ENCODE measurements around the gene CACNA1H. TPM values are rescaled to one million over a fixed set of nuclear protein-coding genes. Genes with fewer than 3 reads are reported as not detected.

Gene CACNA1H
- 42.3 and 42.8 TPM in 2 replicates for total RNA-seq
- long read RNA-seq, partial matches to known transcripts, result 0 of 2 reads
- long read RNA-seq, other reads (novel, unspliced or antisense), result 2 of 2 reads

DNA sequence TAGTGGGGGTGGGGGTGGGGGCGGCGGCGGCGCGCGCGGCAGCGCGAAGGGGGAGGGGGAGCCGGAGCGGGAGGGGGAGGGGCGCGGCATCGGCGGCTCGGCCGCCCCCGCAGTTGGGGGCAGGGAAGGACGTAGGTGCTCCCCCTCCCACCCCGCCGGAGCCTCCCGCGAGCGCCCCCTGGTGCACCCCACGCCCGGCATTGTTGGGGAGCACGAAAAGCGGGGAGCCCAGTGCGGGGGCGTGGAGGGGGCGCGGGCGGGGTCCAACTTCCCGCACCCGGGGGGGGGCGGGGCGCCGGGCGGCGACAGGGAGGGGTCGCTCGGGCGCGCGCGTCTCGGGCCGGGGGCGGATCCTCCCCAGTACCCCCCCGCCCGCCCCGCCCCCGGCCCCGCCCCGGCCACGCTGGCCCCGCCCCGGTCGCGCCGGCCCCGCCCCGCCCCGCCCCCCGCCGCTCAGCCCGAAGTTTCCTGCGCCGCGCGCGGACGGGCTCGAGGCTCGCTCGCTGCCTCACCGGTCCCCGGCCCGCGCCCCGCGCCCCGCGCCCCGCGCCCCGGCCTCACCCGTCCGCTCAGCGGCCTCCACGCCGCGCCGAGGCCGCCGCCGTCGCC is at the start of gene CACNA1H:
CACNA1H (plus strand) TSS at position 456 of the 609 bp plus-strand sequence. CDS start 632 bp downstream, outside the sequence.
- no peak within 1 kb of the TSS for H3K27ac Mint-ChIP-seq
- no peaks in the 10 kb centered on the region for H3K9me3 Mint-ChIP-seq (ENCODE audit: low read depth)
- TF ChIP-seq, protein P1, sequence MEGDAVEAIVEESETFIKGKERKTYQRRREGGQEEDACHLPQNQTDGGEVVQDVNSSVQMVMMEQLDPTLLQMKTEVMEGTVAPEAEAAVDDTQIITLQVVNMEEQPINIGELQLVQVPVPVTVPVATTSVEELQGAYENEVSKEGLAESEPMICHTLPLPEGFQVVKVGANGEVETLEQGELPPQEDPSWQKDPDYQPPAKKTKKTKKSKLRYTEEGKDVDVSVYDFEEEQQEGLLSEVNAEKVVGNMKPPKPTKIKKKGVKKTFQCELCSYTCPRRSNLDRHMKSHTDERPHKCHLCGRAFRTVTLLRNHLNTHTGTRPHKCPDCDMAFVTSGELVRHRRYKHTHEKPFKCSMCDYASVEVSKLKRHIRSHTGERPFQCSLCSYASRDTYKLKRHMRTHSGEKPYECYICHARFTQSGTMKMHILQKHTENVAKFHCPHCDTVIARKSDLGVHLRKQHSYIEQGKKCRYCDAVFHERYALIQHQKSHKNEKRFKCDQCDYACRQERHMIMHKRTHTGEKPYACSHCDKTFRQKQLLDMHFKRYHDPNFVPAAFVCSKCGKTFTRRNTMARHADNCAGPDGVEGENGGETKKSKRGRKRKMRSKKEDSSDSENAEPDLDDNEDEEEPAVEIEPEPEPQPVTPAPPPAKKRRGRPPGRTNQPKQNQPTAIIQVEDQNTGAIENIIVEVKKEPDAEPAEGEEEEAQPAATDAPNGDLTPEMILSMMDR (IDR thresholded peaks at IDR 0.05; ENCODE audit: unreplicated experiment), result peak; percentile 69
- H3K4me1 Mint-ChIP-seq (ENCODE audit: low read depth), result peaks cover 4% of the 10 kb centered on the region
- H3K36me3 Mint-ChIP-seq (ENCODE audit: insufficient read depth), result peaks cover 1% of the 10 kb centered on the region
- peak within 1 kb of the TSS; percentile 62 for H3K4me3 Mint-ChIP-seq (ENCODE audit: low read depth)
- H3K27me3 Mint-ChIP-seq, result peaks cover 11% of the 10 kb centered on the region
- peak; percentile 58 for DNase-seq (ENCODE audit: low spot score, unreplicated experiment)

DNA sequence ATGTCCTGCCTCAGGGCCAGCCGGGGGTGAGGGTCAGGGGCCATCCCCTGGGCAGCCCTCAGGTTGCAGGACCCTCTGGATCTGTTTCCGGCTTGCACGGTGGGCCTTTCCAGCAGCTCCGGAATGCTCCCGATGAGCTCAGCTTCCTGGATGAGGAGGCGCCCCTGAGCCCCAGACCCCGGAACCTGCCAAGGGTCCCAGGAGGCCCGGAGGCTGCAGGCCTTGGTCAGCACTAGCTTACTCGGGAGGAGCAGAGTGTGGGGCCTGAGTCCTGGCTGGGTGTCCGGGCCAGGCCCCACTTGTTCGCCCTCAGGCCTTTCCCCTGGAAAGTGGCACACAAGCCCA is 49.3 kb upstream of the CACNA1H start:
- TF ChIP-seq, protein P1 (IDR thresholded peaks at IDR 0.05; ENCODE audit: unreplicated experiment), result no peak
- Mint-ChIP-seq H3K27ac (no peak overlapping the region), H3K27me3 (peaks cover 10% of the 10 kb centered on the region), H3K9me3 (ENCODE audit: low read depth) (no peaks in the 10 kb centered on the region), H3K4me1 (ENCODE audit: low read depth) (peaks cover 1% of the 10 kb centered on the region), H3K36me3 (ENCODE audit: insufficient read depth) (no peaks in the 10 kb centered on the region), H3K4me3 (ENCODE audit: low read depth) (no peak overlapping the region)
- DNase-seq (ENCODE audit: low spot score, unreplicated experiment), result no peak

DNA sequence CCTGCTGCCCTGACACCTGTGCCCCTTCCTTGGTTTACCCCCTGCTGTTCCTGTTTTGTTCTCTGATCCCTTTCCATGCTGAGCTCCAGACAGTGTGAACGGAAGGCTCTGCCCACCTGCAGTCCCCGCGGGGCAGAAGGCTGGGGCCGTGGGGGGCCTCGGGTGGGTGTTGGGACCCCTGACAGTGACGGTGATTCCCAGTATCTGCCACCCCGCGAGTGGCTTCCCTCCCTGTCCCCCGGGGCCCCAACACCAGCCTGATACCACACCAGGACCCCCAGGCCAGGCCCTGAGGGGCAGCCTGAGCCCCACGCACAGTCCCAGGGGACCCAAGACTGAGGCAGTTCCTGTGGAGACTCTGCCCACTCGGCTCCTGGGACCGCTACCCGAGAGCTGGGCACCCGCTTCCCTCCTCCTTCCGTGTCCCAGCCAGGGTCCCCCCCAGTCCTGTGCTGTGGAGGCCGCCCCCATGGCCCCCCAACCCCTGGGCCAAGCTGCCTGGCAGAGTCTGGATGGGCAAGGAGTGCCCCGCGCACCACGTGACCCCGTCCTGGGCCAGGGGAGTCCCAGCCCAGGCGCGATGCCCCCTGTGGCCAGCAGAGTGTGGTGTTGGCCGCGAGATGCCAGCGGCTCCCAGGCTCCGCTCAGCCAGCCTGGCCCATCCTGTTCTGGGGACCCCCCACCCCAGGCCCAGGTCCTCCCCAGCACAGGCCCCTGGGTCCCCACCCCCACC is 46.9 kb upstream of the CACNA1H start:
- no peak overlapping the region for H3K4me3 Mint-ChIP-seq (ENCODE audit: low read depth)

DNA sequence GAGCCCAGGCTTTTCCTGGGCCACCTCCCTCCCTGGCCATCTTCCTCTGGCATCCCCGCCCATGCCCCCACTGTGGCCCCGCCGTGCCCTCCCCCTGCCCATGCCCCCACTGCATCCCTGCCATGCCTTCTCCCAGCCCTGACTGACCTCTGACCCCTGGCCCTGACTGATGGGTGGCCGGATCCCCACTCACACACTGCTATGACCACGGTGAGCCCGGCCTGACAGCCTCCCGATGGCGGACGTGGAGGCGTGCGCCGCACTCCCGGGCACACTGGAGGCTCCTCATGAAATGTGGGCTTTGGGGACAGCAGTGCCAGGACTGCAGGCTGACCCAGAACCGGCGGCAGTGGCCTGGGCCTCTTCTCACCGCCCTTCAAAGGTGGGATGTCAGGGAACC is 46.2 kb upstream of the CACNA1H start:
- no peaks in the 10 kb centered on the region for H3K4me1 Mint-ChIP-seq (ENCODE audit: low read depth)
- no peak overlapping the region for H3K4me3 Mint-ChIP-seq (ENCODE audit: low read depth)
- no peaks in the 10 kb centered on the region for H3K36me3 Mint-ChIP-seq (ENCODE audit: insufficient read depth)
- TF ChIP-seq, protein P1 (IDR thresholded peaks at IDR 0.05; ENCODE audit: unreplicated experiment), result peak; percentile 5
- H3K9me3 Mint-ChIP-seq (ENCODE audit: low read depth), result no peaks in the 10 kb centered on the region
- DNase-seq (ENCODE audit: low spot score, unreplicated experiment), result no peak
- H3K27me3 Mint-ChIP-seq, result peaks cover 27% of the 10 kb centered on the region
- H3K27ac Mint-ChIP-seq, result no peak overlapping the region

More for the DNA sequence above, 46.9 kb upstream of the CACNA1H start:
- DNase-seq (ENCODE audit: low spot score, unreplicated experiment), result peak; percentile 81
- TF ChIP-seq, protein P1 (IDR thresholded peaks at IDR 0.05; ENCODE audit: unreplicated experiment), result peak; percentile 98
- no peaks in the 10 kb centered on the region for H3K9me3 Mint-ChIP-seq (ENCODE audit: low read depth)
- no peak overlapping the region for H3K27ac Mint-ChIP-seq
- H3K4me1 Mint-ChIP-seq (ENCODE audit: low read depth), result no peaks in the 10 kb centered on the region
- no peaks in the 10 kb centered on the region for H3K36me3 Mint-ChIP-seq (ENCODE audit: insufficient read depth)
- H3K27me3 Mint-ChIP-seq, result peaks cover 24% of the 10 kb centered on the region

DNA sequence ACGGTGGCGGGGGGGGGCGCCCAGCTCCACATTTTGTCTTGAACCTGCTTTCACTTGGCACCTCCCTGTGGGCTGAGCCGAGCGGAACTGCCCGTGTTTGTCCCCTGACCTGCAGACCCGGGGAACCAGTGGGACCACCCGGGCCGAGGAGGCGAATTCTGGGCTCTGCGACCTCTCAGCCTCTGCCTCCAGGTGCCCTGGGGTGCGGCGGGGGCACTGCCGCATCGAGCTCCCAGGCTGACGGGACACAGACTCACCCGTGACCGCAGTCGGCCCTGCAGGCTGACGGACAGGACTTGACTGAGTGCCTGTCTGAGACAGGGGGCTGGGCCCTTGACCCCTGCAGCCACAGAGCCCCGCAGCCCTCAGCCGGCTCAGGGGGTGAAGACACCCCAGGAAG is 45.8 kb upstream of the CACNA1H start:
- H3K27ac Mint-ChIP-seq, result no peak overlapping the region
- H3K4me1 Mint-ChIP-seq (ENCODE audit: low read depth), result no peaks in the 10 kb centered on the region
- H3K27me3 Mint-ChIP-seq, result peaks cover 28% of the 10 kb centered on the region
- no peak overlapping the region for H3K4me3 Mint-ChIP-seq (ENCODE audit: low read depth)
- no peak for DNase-seq (ENCODE audit: low spot score, unreplicated experiment)
- no peaks in the 10 kb centered on the region for H3K9me3 Mint-ChIP-seq (ENCODE audit: low read depth)
- H3K36me3 Mint-ChIP-seq (ENCODE audit: insufficient read depth), result no peaks in the 10 kb centered on the region
- TF ChIP-seq, protein P1 (IDR thresholded peaks at IDR 0.05; ENCODE audit: unreplicated experiment), result no peak

Measured in progenitor cell of endocrine pancreas (in vitro differentiated cells).